Heart right ventricle (tissue), 16 donors: ENCODE data around the gene ATCAY. TPM values are rescaled to one million over a fixed set of nuclear protein-coding genes. Genes with fewer than 3 reads are reported as not detected.
A peak's percentile ranks its signal among the peaks of the same experiment; 100 is the strongest.

Experiments used
- ATAC-seq, 8 donors: fragments of 200-7000 bp; cut with Tn5 transposase; one replicate each; pipeline ENCODE4 v1.9.1; 2020; ENCODE audit warnings: mild to moderate bottlenecking in 8 of 8, moderate library complexity in 8 of 8, moderate number of reproducible peaks in 1 of 8
- DNase-seq, 2 donors: peaks; one replicate each; pipeline ENCODE4 v3.0.0-alpha.2; 2020
- H3K27ac ChIP-seq, 10 donors: fragments of 200-600 bp; sonication (generic) in 2 of 10; one replicate each; pipeline versions ENCODE4 v1.5.0 to v1.8.0; 2020 to 2022; ENCODE audit warnings: mild to moderate bottlenecking in 3 of 10
- H3K27me3 ChIP-seq, 7 donors: fragments of 200-600 bp; one replicate each; pipeline ENCODE4 v1.8.0; 2021 to 2022; ENCODE audit warnings: mild to moderate bottlenecking in 2 of 7
- H3K36me3 ChIP-seq, 9 donors: fragments of 200-600 bp; sonication (generic) in 1 of 9; one replicate each; pipeline versions ENCODE4 v1.5.0 to v1.8.0; 2020 to 2022; ENCODE audit warnings: mild to moderate bottlenecking in 2 of 9
- H3K4me1 ChIP-seq, 9 donors: fragments of 200-600 bp; sonication (generic) in 1 of 9; one replicate each; pipeline versions ENCODE4 v1.5.0 to v1.8.0; 2020 to 2022; ENCODE audit warnings: mild to moderate bottlenecking in 4 of 9
- H3K4me3 ChIP-seq, 10 donors: fragments of 200-600 bp; sonication (generic) in 2 of 10; one replicate each; pipeline versions ENCODE4 v1.5.0 to v1.8.0; 2020 to 2022; ENCODE audit warnings: mild to moderate bottlenecking in 7 of 10, moderate library complexity in 2 of 10
- H3K9me3 ChIP-seq, 11 donors: fragments of 200-600 bp in 10 of 11; sonication (generic) in 2 of 11; one replicate each; pipeline versions ENCODE4 v1.5.0 to v1.8.0; 2013 to 2022; ENCODE audit warnings: mild to moderate bottlenecking in 2 of 11, control low read depth in 1 of 11, moderate library complexity in 1 of 11
- WGBS, 2 donors: extraction: QIAGEN DNeasy Blood & Tissue Kit; methylation state at CpG; one replicate each; pipeline ENCODE4 v1.1.7; 2013; ENCODE audit warnings: inconsistent platforms in 1 of 2; 5-methylcytosine and 5-hydroxymethylcytosine counted together
- intact Hi-C, 10 donors: fragments of 100-400 bp; cut with DNase I; formaldehyde crosslinking; loops; one replicate each; pipeline versions ENCODE4 v1.11.1 to v1.14.2; 2022
- polyA plus RNA-seq, 2 donors: library from polyadenylated mRNA; stranded (reverse); fragments of 200-250 nt; gene quantifications; one replicate each; pipeline ENCODE4 v1.2.3, GENCODE V29; 2013
- total RNA-seq, 10 donors: library from RNA; stranded (reverse); fragmentation: NEBNext Ultra II Directional in 3 of 10; extraction: Animal tissue kit (Norgen Biotek cat#: 25700) in 3 of 10; gene quantifications; one replicate each; pipeline versions ENCODE4 v1.2.1 to v1.2.4, GENCODE V29; 2021 to 2023
- TF ChIP-seq, protein P1 (sequence below), 9 donors: fragments of 200-600 bp; sonication (generic) in 2 of 9; IDR thresholded peaks; one replicate each; pipeline versions ENCODE4 v1.5.0 to v1.8.0; 2021 to 2022; ENCODE audit warnings: antibody characterized with exemption in 9 of 9, mild to moderate bottlenecking in 5 of 9, moderate library complexity in 1 of 9
- donor health status: Arrhythmogenic right ventricular cardiomyopathy.
- donor health status: ischemic (EF 13 %, LVEDD 7.1; RV severe dilation, severe dysfunction).
- donor health status: healthy with polysubstance abuse.
- donor health status: DM: no; HTN: yes; CAD: no.
- donor health status: DM: no; HTN: no; CAD: no.
- donor health status: ischemic (EF 25% LVEDD 6.9; RV normal size, moderate dysfunction).
- donor health status: ischemic (EF 25% LVEDD 5.7; RV mildly dilated, moderate dysfunction).
- donor health status: healthy.
- donor health status: DM: yes; HTN: yes; CAD: no.
- donor health status: Ischemic cardiomyopathy.
- donor health status: ischemic (EF 35%, LVEDD 5.7; RV mildly dilated, moderate dysfunction).
- donor health status: nonischemic (EF 11% LVEDD 7.7; RV severe dilation, severe dysfunction).
- donor health status: DM: yes; HTN: yes; CAD: no.
- donor health status: PGD.
- donor health status: ischemic (EF 29% LVEDD 5.4; RV normal size, mild dysfunction).
- donor health status: nonischemic (EF 23%, LVEDD 6.1; RV moderate dilation, normal function).

ATCAY gene
- total and polyA plus RNA-seq, 12 donors: not detected

DNA sequence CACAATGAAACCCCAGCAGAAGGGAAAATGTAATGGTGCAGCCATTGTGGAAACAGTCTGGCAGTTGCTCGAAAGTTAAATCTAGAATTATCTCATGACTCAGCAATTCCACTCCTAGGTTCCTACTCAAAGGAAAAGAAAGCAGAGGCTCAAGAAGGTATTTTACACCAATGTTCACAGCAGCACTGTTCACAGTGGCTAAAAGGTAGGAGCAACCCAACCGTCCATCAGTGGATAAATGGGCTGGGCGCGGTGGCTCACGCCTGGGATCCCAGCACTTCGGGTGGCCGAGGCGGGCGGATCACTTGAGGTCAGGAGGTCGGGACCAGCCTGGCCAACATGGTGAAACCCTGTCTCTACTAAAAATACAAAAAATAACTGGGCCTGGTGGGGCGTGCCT lies 37.5 kb upstream of the ATCAY start:
- DNase-seq (no peak), ATAC-seq (no peak)
- Histone ChIP-seq H3K4me3 (no peak overlapping the region), H3K27ac (no peak overlapping the region), H3K36me3 (no peaks in the 10 kb centered on the region), H3K4me1 (no peaks in the 10 kb centered on the region), H3K9me3 (peaks cover 0 to under 1% (median 0%) of the 10 kb centered on the region in 11 donors), H3K27me3 (peaks cover 0 to 6% (median 0%) of the 10 kb centered on the region in 7 donors)
- TF ChIP-seq, protein P1, sequence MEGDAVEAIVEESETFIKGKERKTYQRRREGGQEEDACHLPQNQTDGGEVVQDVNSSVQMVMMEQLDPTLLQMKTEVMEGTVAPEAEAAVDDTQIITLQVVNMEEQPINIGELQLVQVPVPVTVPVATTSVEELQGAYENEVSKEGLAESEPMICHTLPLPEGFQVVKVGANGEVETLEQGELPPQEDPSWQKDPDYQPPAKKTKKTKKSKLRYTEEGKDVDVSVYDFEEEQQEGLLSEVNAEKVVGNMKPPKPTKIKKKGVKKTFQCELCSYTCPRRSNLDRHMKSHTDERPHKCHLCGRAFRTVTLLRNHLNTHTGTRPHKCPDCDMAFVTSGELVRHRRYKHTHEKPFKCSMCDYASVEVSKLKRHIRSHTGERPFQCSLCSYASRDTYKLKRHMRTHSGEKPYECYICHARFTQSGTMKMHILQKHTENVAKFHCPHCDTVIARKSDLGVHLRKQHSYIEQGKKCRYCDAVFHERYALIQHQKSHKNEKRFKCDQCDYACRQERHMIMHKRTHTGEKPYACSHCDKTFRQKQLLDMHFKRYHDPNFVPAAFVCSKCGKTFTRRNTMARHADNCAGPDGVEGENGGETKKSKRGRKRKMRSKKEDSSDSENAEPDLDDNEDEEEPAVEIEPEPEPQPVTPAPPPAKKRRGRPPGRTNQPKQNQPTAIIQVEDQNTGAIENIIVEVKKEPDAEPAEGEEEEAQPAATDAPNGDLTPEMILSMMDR (IDR thresholded peaks at IDR 0.05): no peak
- intact Hi-C loops: no loop called here
- 86 to 88% methylated on average over 11 of the region's 11 CpGs for WGBS, 2 donors

DNA sequence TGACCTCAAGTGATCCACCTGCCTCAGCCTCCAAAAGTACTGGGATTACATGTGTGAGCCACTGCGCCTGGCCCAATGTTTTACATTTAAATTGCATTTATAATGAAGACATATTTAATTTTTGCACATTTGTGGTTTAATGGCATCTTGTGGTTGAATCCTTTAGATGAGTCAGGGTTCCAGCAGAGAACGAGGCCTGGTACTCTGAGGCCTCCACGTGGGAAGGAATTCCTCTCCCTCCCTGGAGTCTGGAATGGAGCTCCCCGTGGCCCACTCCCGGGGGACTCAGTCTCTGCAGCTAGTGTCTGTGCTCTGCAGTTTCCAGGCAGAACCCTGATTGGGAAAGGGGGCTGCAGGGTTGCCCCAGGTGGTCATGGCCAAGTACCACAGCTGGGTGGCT lies 35.9 kb upstream of the ATCAY start:
- TF ChIP-seq, protein P1 (IDR thresholded peaks at IDR 0.05): no peak
- intact Hi-C loops: no loop called here
- no peak for ATAC-seq
- 65 to 67% methylated on average over 5 of the region's 5 CpGs for whole genome bisulfite sequencing, 2 donors
- H3K27me3 ChIP-seq: peaks cover 0 to 4% (median 0%) of the 10 kb centered on the region in 7 donors
- no peaks in the 10 kb centered on the region for H3K4me1 ChIP-seq
- H3K4me3 ChIP-seq: no peak overlapping the region
- H3K36me3 ChIP-seq: no peaks in the 10 kb centered on the region
- H3K9me3 ChIP-seq: no peaks in the 10 kb centered on the region
- no peak for DNase-seq
- no peak overlapping the region for H3K27ac ChIP-seq

DNA sequence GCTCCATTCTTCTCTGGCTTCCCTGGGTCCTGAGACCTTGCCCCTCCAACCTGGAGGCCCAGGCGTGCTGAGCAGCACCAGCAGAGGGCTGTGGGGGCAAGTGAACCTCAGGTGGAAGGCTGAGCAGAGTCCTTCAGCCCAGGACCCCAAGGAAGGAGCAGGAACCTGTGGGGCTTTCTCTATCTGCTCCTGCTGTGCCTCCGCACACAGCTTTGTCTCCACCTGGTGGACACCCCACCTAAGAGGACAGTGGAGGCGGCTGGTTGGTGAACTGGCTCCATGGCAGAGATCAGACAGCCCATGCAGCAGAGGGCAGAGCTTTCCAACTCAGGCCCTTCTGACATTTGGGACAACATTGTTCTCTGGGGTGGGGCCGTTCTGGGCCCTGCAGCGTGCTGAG lies 31.4 kb upstream of the ATCAY start:
- H3K27ac ChIP-seq: no peak overlapping the region
- no peak overlapping the region for H3K4me3 ChIP-seq
- intact Hi-C loops: no loop called here
- TF ChIP-seq, protein P1 (IDR thresholded peaks at IDR 0.05): peak in 7 of 9 donors; percentile 14 to 52 (median 36)
- H3K27me3 ChIP-seq: no peaks in the 10 kb centered on the region
- no peaks in the 10 kb centered on the region for H3K36me3 ChIP-seq
- 50 to 62% methylated on average over 5 of the region's 5 CpGs for WGBS, 2 donors
- H3K4me1 ChIP-seq: no peaks in the 10 kb centered on the region
- ATAC-seq (peak in 3 of 8 donors; percentile 20 to 56 (median 54)), DNase-seq (peak in 1 of 2 donors; percentile 10)
- H3K9me3 ChIP-seq: peaks cover 0 to 27% (median 15%) of the 10 kb centered on the region in 11 donors

DNA sequence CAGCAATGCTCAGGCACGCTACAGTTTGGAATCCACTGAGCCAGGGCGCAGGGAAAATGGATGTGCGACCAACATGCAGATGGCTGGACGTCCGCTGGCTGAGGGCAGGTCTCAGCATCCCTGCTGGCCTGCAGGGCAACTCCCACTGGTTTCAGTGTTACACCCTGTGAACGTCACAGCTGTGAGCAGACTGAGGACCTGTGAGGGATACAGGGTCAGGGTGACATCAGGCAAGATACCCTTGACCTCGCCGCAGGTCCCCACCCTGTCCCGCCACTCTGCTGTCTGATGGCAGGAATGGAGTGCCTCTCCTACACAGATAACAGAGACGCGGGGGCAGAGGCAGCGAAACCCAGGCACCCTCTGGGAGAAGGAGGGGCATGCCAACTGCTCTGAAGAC lies 30.7 kb upstream of the ATCAY start:
- Histone ChIP-seq H3K4me3 (no peak overlapping the region), H3K4me1 (no peaks in the 10 kb centered on the region), H3K27ac (no peak overlapping the region), H3K36me3 (no peaks in the 10 kb centered on the region), H3K27me3 (no peaks in the 10 kb centered on the region), H3K9me3 (peaks cover 0 to 27% (median 15%) of the 10 kb centered on the region in 11 donors)
- no peak for ATAC-seq
- intact Hi-C loops: no loop called here
- no peak for DNase-seq
- 59 to 63% methylated on average over 12 of the region's 12 CpGs for WGBS, 2 donors
- TF ChIP-seq, protein P1 (IDR thresholded peaks at IDR 0.05): no peak
